Stimulated activated CD8-positive, alpha-beta memory T cell treated with anti-CD3 and anti-CD28 coated beads, Interleukin-7, amount 100 ng/mL, for 24 hours (primary cell): ENCODE results near the gene AKR7A3.
A peak's percentile ranks its signal among the peaks of the same experiment; 100 is the strongest.

Experiments
- DNase-seq: peaks from one replicate; pipeline ENCODE4 v3.0.0-alpha.2; 2020; ENCODE audit warnings: low read depth

AKR7A3 gene

GRCh38 chr1:19288324-19289241 is at the start of gene AKR7A3:
TSS of gene AKR7A3 (minus strand) at chr1:19288770. CDS start at chr1:19288709, 61 bp downstream.
- peak; percentile 52 for DNase-seq

- DNase-seq: no peak
These were observed 49.8 kb upstream of the AKR7A3 start for GRCh38 chr1:19338323-19338762.

- no peak for DNase-seq
These were observed 48.7 kb upstream of the AKR7A3 start for GRCh38 chr1:19337289-19337688.

- DNase-seq: peak; percentile 12
These were observed 48.0 kb upstream of the AKR7A3 start for GRCh38 chr1:19336543-19336942.

DNA sequence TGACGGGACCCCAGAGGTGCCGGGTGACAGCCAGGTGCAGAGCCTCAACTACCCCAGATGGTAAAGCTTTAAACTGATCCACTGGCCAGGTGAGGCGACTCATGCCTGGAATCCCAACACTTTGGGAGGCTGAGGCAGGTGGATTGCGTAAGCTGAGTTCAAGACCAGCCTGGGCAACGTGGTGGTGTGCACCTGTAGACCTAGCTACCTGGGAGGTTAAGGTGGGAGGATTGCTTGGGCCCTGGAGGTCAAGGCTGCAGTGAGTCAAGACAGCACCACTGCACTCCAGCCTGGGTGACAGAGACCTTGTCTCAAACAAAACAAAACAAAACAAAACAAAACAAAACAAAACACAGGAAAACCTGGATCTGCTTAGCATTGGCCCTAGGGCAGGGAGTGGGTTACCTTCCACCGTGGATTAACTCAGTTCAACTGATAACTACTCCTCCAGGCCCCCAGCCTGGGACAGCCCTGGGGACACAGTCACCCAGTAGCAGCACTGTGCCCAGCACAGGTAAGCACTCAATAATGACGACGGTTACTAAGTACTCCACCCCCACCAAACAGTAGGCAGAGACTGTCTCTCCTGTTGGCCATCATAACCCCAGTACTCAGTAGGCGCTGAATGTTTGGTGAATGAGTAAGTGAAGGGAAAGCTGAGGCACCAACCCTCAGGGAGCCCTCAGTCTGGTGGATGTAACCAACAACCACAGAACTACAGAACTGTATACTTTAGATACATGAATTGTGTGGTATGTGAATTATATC is 45.2 kb upstream of the AKR7A3 start:
- DNase-seq: no peak

DNA sequence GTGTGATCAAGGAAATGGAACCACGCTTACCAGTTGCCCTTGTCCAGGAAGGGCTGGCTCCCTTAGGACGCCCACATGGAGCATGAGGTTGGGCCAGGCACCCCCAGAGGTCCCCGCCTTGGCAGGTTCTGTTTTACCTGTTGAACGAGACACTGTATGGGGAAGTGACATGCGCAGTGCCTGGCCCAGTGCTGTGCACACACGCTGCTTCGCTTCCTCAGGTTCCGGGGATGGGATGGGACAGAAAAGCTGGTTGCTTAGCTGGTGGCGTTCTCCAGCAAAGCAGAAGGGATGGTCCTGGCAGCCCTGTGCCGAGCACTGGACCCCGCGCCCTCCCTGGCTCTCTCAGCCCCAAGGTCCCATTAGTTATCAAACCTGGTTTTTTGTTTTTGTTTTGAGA is 44.3 kb upstream of the AKR7A3 start:
- DNase-seq: no peak

GRCh38 chr1:19331262-19331878 is 42.8 kb upstream of the AKR7A3 start:
- no peak for DNase-seq

DNA sequence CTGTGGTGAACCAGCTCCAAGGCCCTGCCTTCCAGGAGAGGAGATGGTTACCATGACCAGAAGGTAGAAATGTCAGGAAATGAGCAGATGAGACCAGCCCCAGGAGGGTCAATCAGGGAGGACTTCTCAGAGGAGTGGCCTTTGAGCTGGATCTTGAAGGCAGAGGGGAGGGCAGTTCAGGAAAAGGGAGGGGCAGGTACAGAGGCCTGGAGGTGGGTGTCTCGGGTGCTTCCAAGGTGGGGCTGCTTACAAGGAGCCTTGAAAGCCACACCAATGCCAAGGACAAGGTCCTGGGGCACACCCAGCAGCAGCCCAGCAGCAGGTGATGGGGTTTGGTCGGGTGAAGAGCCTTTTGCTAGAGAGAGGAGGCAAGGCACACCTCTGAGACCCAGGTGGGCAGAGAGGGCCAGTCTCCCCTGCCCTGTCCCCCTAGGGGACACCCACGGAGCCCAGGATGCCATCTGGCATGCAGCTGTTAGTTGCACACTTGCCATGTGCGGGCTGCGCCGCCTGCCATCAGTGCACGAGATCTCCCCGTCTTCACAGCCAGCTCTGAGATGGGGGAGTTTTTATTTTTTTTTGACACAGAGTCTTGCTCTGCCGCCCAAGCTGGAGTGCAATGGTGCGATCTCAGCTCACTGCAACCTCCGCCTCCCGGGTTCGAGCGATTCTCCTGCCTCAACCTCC is 42.0 kb upstream of the AKR7A3 start:
- no peak for DNase-seq

- no peak for DNase-seq
These were observed 41.0 kb upstream of the AKR7A3 start for GRCh38 chr1:19329611-19330010.

DNA sequence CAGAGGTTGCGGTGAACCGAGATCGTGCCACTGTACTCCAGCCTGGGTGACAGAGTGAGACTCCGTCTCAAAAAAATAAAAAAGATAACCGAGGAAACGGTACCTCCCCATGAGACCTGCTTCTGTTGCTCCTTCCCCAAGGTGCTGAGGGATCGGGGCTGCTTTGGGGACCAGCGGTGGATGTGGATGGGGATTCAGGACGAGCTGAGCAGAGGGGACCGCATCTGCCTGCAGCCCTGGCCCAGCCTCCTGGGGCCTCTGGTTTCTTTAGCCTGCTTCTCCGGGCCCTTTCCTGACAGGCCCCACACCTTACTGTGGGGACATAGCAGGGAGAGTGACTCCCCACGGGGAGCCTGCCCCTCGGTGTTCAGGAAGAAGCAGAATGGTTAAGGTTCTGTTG is 40.6 kb upstream of the AKR7A3 start:
- DNase-seq: no peak

- DNase-seq: no peak
These were observed 39.9 kb upstream of the AKR7A3 start for GRCh38 chr1:19328486-19328885.

DNA sequence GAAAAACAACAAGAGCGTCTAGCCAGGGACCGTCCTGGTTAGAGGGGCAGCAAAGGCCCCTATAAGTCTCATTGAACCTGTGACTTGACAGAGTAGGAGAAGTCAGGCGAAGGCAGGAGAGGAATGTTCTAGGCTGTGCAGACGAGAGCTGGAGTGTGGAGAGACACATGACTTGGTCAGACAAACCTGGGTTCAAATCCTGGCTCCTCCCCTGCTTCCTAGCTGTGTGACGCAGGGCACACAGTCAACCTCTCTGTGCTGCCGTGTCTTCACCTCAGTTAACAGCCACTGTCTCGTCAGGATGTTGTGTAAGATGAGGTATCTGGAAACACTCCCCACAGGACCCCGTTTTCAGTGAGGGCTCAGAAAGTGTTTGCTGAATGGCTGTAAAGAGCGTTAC is 39.2 kb upstream of the AKR7A3 start:
- DNase-seq: no peak

- no peak for DNase-seq
These were observed 38.7 kb upstream of the AKR7A3 start for GRCh38 chr1:19327301-19327700.

DNA sequence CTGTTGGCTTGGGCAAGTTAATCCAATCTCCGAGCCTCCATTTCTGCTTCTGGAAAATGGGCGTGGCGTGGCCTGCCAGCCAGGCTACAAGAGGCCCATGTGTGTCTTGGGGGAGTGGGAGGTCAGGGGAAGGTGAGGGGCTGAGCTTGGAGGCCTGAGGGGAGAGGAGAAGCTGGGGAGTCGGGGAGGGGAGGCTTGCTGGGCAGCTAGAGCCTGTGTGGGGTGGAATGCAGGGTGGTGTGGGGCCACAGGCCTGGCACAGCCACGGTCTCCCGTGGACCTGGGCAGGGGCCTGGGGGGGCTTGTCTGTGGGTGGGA is 38.1 kb upstream of the AKR7A3 start:
- no peak for DNase-seq

GRCh38 chr1:19325958-19326747 is 37.6 kb upstream of the AKR7A3 start:
- no peak for DNase-seq

DNA sequence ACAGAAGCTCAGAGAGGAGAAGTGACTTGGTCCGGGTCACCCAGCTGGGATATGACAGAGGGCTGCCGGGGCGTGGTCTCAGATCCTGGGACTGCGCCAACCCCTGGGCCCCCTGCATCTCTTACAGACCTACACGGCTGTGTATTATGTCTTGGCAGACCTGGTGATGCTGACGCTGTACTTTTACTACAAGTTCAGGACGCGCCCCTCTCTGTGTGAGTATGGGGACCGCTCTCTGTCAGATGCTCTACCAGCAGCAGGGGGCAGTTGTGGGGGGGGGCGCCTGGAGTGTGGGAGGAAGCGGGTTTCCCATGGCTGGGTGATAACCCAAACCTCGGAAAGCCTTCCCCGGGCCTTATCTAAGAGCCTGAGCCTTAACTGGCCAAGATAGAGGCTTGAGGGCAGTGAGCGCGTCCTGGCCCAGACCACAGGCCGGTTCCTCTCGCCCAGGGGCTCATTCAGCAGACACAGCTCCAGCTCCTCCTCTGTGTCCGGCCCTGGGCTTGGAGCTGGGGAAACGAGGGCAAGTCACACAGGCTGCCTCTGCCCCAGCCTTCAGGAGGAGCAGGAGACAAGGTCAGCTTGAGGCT is 36.9 kb upstream of the AKR7A3 start:
- no peak for DNase-seq

DNA sequence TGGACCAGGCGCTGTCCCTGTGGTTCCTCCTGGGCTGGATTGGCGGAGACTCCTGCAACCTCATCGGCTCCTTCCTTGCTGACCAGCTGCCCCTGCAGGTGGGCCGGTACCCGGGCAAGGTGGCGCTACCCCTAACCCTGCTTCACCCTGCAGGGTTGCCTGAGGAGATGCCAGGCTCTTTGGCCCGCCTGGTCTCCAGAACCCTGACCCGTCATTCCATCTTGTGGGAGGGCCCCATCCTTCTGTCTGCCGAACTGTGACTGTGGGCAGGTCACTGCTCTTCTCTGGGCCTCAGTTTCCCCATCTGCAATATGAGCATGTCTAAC is 36.1 kb upstream of the AKR7A3 start:
- DNase-seq: no peak

GRCh38 chr1:19323987-19324664 is 35.6 kb upstream of the AKR7A3 start:
- no peak for DNase-seq

DNA sequence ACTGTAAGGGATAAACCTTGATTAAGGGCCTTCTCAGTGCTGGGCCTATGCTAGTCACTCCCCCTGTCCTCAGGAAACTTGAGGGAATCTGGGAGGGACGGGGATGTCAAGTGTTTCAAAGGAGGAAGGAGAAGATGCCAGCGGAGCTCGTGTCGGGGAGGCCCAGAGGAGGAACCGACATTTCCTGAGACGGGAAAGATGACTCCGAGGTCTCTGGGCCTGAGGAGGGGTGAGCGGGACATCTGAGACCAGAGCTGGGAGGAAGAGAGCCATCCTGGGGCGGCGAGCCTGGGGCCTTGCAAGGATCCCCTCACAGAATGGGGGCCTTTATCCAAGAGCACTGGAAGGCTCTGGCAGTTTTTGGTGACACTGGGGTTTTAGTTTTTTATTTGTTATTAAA is 33.9 kb upstream of the AKR7A3 start:
- DNase-seq: no peak

DNA sequence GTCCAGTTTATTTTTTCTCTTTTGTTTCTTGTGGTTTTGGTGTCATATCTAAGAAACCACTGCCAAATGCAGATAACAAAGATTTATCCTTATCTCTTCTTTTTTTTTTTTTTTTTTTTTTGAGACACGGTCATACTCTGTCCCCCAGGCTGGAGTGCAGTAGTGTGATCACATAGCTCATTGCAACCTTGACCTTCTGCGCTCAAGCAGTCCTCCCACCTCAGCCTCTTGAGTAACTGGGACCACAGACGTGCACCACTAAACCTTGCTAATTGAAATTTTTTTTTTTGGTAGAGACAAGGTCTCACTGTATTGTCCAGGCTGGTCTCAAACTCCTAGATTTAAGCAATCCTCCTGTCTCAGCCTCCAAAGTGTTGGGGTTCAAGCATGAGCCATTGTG is 32.5 kb upstream of the AKR7A3 start:
- DNase-seq: no peak

DNA sequence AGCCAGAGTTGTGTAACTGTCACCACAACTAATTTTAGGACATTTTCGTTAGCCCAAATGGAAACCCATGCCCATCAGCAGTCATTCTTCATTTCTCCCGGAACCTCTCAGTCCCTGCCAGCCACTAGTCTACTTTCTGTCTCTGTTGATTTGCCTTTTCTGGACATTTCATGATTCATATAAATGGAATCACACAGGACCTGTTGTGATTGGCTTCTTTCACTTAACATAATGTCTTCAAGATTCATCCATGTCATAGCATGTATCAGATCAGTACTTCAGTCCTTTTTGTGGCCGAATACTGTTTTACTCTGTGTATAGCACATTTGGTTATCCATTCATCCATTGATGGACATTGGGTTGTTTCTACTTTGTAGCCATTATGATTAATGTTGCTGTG is 30.6 kb upstream of the AKR7A3 start:
- no peak for DNase-seq
